HG03097 (cell line): ENCODE measurements around the gene LRSAM1.

Experiments used
- ATAC-seq: cut with Tn5 transposase; IDR thresholded peaks from one replicate; pipeline ENCODE4 v1.9.1; 2021; ENCODE audit not compliant: unreplicated experiment, low FRiP score

LRSAM1 gene

GRCh38 chr9:127494304-127494702 is 43.0 kb downstream of the LRSAM1 start:
- no peak for ATAC-seq

DNA sequence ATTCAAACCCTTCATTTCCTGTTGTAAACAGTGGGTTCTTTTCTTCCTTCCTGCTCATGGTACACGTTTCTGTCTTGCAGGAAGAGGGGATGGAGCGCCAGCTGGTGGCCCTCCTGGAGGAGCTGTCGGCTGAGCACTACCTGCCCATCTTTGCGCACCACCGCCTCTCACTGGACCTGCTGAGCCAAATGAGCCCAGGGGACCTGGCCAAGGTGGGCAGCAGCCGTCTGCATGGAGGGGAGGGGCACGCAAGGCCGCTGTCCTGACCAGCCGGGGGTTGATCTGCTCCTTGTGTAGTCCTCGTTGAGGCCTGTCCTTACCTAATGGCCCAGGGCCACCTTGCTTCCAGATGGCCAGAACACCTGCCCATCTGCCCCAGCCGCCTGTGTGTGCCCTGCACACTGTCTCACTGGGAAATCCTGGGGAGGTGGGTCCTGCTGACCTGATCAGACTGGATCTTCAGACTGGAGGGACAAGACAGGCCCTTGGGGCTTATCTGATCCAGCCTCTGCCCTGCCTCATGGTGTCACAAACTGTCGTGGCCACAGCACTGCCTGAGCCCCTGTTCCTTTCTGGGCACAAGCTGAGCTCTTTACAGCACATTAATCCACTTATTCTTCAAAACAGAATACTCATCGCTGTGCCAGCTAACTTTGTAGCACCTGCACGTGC is 44.7 kb downstream of the LRSAM1 start:
- no peak for ATAC-seq

GRCh38 chr9:127496974-127497373 is 45.7 kb downstream of the LRSAM1 start:
- ATAC-seq, result no peak

GRCh38 chr9:127497656-127498290 is 46.5 kb downstream of the LRSAM1 start:
- ATAC-seq, result no peak

- ATAC-seq, result no peak
Observed at GRCh38 chr9:127498298-127498697, 47.0 kb downstream of the LRSAM1 start.

GRCh38 chr9:127500399-127500798 is 49.1 kb downstream of the LRSAM1 start:
- no peak for ATAC-seq

DNA sequence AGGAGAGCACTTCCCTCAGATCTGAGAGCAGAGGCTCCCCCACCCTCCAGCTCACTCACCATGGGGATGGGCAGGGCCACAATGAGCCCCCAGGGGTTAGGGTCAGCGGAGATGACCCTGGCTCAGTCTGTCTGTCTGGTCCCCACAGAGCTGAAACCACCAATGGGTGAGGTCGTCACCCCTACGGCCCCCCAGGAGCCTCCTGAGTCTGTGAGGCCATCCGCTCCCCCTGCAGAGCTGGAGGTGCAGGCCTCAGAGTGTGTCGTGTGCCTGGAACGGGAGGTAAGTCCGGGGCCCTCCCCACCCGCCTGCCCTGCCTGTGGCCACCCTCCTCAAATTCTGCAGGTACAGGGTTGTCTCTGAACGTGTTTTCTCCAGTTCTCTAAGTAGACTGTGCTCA is 49.6 kb downstream of the LRSAM1 start:
- no peak for ATAC-seq

- no peak for ATAC-seq
Observed at GRCh38 chr9:127501821-127502343, 50.6 kb downstream of the LRSAM1 start.

- ATAC-seq, result no peak
Observed at GRCh38 chr9:127502706-127503378, 51.5 kb downstream of the LRSAM1 start.

GRCh38 chr9:127503379-127503921 is 52.1 kb downstream of the LRSAM1 start:
- no peak for ATAC-seq

GRCh38 chr9:127503947-127504886 is 52.9 kb downstream of the LRSAM1 start:
- no peak for ATAC-seq

GRCh38 chr9:127504887-127505251 is 53.6 kb downstream of the LRSAM1 start:
- ATAC-seq, result no peak

- no peak for ATAC-seq
Observed at GRCh38 chr9:127505396-127506116, 54.2 kb downstream of the LRSAM1 start.

GRCh38 chr9:127506117-127506813 is 55.0 kb downstream of the LRSAM1 start:
- no peak for ATAC-seq

DNA sequence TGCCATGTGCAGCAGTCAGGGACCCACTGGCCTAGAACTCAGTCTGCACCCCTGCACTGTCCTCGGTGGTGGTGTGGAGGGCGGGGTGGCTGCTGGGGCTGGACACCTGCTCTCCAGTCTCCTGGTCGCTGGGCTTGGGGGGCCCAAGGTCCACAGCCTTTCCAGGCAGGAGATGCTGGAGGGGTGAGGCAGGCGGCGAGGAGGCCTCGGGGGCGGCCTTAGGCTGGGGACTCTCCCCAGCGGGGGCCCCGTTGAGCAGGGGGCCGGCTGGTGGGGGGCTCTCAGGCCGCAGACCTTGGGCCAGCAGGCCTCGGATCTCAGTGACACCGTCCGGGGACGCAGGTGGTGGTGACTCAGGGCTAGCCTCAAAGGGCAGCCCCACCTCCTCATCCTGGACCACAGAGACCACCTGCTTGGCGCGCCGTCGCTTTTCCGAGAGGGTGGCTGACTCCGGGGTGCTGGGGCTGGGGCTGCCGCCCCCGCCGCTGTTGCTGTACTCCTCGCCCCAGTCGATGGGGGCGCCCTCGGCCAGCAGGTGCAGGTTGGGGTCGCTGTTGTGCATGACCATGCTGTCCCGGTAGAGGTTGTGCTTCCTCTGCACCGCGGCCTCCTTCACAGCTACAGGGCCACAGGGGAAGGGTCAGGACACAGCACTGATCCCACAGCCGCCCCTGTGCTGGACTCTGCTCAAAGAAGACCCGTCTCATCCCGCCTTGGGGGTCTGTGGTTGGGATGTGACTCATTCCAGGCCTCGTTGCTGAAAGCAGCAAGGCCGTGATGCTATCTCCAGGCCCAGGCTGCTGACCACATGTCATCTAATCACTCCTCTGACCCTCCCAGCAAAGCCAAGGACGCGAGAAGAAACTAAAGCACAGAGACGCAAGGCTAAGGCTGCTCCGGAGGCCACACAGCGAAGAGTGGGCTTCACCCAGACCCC is 55.8 kb downstream of the LRSAM1 start:
- no peak for ATAC-seq

GRCh38 chr9:127507751-127508648 is 56.7 kb downstream of the LRSAM1 start:
- ATAC-seq, result no peak

GRCh38 chr9:127508901-127509260 is 57.6 kb downstream of the LRSAM1 start:
- no peak for ATAC-seq
